Ovary (tissue), 9 donors: Measurements from ENCODE around the gene TMED4. TPM values are rescaled to one million over a fixed set of nuclear protein-coding genes. Genes with fewer than 3 reads are reported as not detected.

ENCODE experiments used
- DNase-seq, 5 donors: peaks; one replicate each; pipeline ENCODE4 v3.0.0-alpha.2; 2019 to 2020
- H3K27ac ChIP-seq, 2 donors: fragments of 200-600 bp; one replicate each; pipeline versions ENCODE4 v1.5.1 to v1.8.0; 2019 to 2022
- H3K27me3 ChIP-seq: fragments of 200-600 bp; one replicate; pipeline ENCODE4 v1.8.0; 2022
- H3K36me3 ChIP-seq: fragments of 200-600 bp; sonication (generic); one replicate; pipeline ENCODE4 v1.5.1; 2019
- H3K4me1 ChIP-seq: one replicate; pipeline ENCODE4 v1.8.1; 2013; ENCODE audit warnings: mild to moderate bottlenecking, moderate library complexity; ENCODE audit not compliant: insufficient read depth
- H3K4me3 ChIP-seq: fragments of 200-600 bp; sonication (generic); one replicate; pipeline ENCODE4 v1.5.1; 2017
- H3K9me3 ChIP-seq, 2 donors: fragments of 200-600 bp in 1 of 2; sonication (generic) in 1 of 2; one replicate each; pipeline versions ENCODE4 v1.5.1 to v1.8.1; 2013 to 2019; ENCODE audit warnings: mild to moderate bottlenecking in 1 of 2, moderate library complexity in 1 of 2
- CTCF ChIP-seq, 3 donors: fragments of 450-650 bp in 2 of 3; fragments of 200-600 bp in 1 of 3; IDR thresholded peaks; one replicate each; pipeline versions ENCODE4 v1.5.1 to v1.8.0; 2016 to 2022; ENCODE audit warnings: antibody characterized with exemption in 3 of 3, mild to moderate bottlenecking in 1 of 3
- EP300 ChIP-seq: sonication (generic); formaldehyde crosslinking; IDR thresholded peaks from one replicate; pipeline ENCODE4 v1.6.1; 2017; ENCODE audit warnings: antibody characterized with exemption
- POLR2A ChIP-seq: fragments of 450-650 bp; IDR thresholded peaks from one replicate; pipeline ENCODE4 v1.6.1; 2017; ENCODE audit warnings: antibody characterized with exemption, mild to moderate bottlenecking, moderate library complexity
- WGBS, 3 donors: extraction: QIAGEN DNeasy Blood & Tissue Kit in 1 of 3; methylation state at CpG; one replicate each; pipeline versions ENCODE4 v1.1.5 to v1.1.7; 2013 to 2017; 5-methylcytosine and 5-hydroxymethylcytosine counted together
- intact Hi-C, 4 donors: fragments of 100-400 bp; cut with DNase I; formaldehyde crosslinking; loops; one replicate each; pipeline versions ENCODE4 v1.11.0 to v1.15.1; 2022 to 2023
- polyA plus RNA-seq, 2 donors: library from polyadenylated mRNA; stranded (reverse); fragments of 200-250 nt in 1 of 2; fragments of 350-450 nt in 1 of 2; fragmentation: Illumina TruSeq in 1 of 2; extraction: RNeasy Lipid Tissue Mini Kit (QIAGEN cat#74804) in 1 of 2; gene quantifications; one replicate each; pipeline ENCODE4 v1.2.3, GENCODE V29; 2013 to 2014
- total RNA-seq, 7 donors: library from RNA; depleted of rRNA in 2 of 7; stranded (reverse); fragments of >200 nt in 2 of 7; fragmentation: NEBNext Ultra II Directional in 3 of 7; extraction: Animal tissue kit (Norgen Biotek cat#: 25700) in 3 of 7; gene quantifications; one replicate each; pipeline versions ENCODE4 v1.1.0 to v1.2.4, GENCODE V29; 2016 to 2023
- donor health status: DM: no; HTN: no; CAD: no; lungs with moderate emphysema.
- donor health status: DM: no; HTN: no; CAD: no.
- donor health status: Bipolar disorder and iron deficiency.
- donor health status: DM: yes; HTN: yes; CAD: no.
- donor health status: DM: no; HTN: no; CAD: no.
- donor health status: DM: yes; HTN: yes; CAD: no.

The TMED4 gene
- total and polyA plus RNA-seq, 9 donors, result 74.9 to 155 (median 95.9) TPM

- H3K36me3 ChIP-seq, result no peaks in the 10 kb centered on the region
- TF ChIP-seq EP300, result no peak
- TF ChIP-seq POLR2A, result no peak
- no peak for TF ChIP-seq CTCF (IDR thresholded peaks at IDR 0.05)
- no peaks in the 10 kb centered on the region for H3K9me3 ChIP-seq
- intact Hi-C loops, result loop anchor here (2.0 to 10.0 kb wide), 3 partner anchors 323 to 326 kb away; no protein-coding TSS in a partner anchor
- WGBS, 3 donors, result 91 to 94% (median 93%) methylated on average over 5 to 6 of the region's 6 CpGs
- H3K27me3 ChIP-seq, result no peaks in the 10 kb centered on the region
- no peak for DNase-seq
- no peak overlapping the region for H3K27ac ChIP-seq
- H3K4me3 ChIP-seq, result no peak overlapping the region
- H3K4me1 ChIP-seq, result peaks cover 4% of the 10 kb centered on the region
Observed at GRCh38 chr7:44567884-44568283, 14.1 kb downstream of the TMED4 start.

GRCh38 chr7:44566680-44567079, 15.4 kb downstream of the TMED4 start:
- Histone ChIP-seq H3K4me1 (no peaks in the 10 kb centered on the region), H3K9me3 (no peaks in the 10 kb centered on the region), H3K27ac (no peak overlapping the region), H3K4me3 (no peak overlapping the region), H3K36me3 (no peaks in the 10 kb centered on the region), H3K27me3 (no peaks in the 10 kb centered on the region)
- TF ChIP-seq EP300, result no peak
- TF ChIP-seq POLR2A, result no peak
- no peak for TF ChIP-seq CTCF (IDR thresholded peaks at IDR 0.05)
- WGBS, 3 donors, result 87 to 94% (median 92%) methylated on average over 5 of the region's 5 CpGs
- intact Hi-C loops, result loop anchor here (2.0 to 10.0 kb wide), 3 partner anchors 322 to 324 kb away; no protein-coding TSS in a partner anchor
- no peak for DNase-seq

GRCh38 chr7:44565795-44566559, 16.1 kb downstream of the TMED4 start:
- no peak for TF ChIP-seq POLR2A
- no peak for TF ChIP-seq EP300
- TF ChIP-seq CTCF (IDR thresholded peaks at IDR 0.05), result no peak
- no peak for DNase-seq
- Histone ChIP-seq H3K9me3 (no peaks in the 10 kb centered on the region), H3K4me3 (no peak overlapping the region), H3K27me3 (no peaks in the 10 kb centered on the region), H3K27ac (no peak overlapping the region), H3K4me1 (no peaks in the 10 kb centered on the region), H3K36me3 (no peaks in the 10 kb centered on the region)
- intact Hi-C loops, result loop anchor here (2.0 to 10.0 kb wide), 3 partner anchors 321 to 324 kb away; no protein-coding TSS in a partner anchor
- WGBS, 3 donors, result 62 to 69% (median 65%) methylated on average over 16 of the region's 16 CpGs

- H3K9me3 ChIP-seq, result no peaks in the 10 kb centered on the region
- no peaks in the 10 kb centered on the region for H3K4me1 ChIP-seq
- DNase-seq, result peak; percentile 36 to 81 (median 68)
- no peaks in the 10 kb centered on the region for H3K27me3 ChIP-seq
- WGBS, 3 donors, result 60 to 63% (median 62%) methylated on average over 13 of the region's 13 CpGs
- TF ChIP-seq CTCF (IDR thresholded peaks at IDR 0.05) (peak; percentile 75 to 86 (median 81)), POLR2A (no peak)
- H3K27ac ChIP-seq, result no peak overlapping the region
- H3K36me3 ChIP-seq, result no peaks in the 10 kb centered on the region
- no peak overlapping the region for H3K4me3 ChIP-seq
- intact Hi-C loops, result loop anchor here in 3 of 4 donors (5.0 to 10.0 kb wide), 2 partner anchors 320 to 323 kb away; no protein-coding TSS in a partner anchor
Observed at GRCh38 chr7:44565097-44565794, 16.8 kb downstream of the TMED4 start.
